Activated naive CD8-positive, alpha-beta T cell treated with anti-CD3 and anti-CD28 coated beads, Interleukin-2, amount 10 ng/mL, durations not matched to agents 7 days and 5 days (primary cell): Measurements from ENCODE around the gene SDF2. TPM values are rescaled to one million over a fixed set of nuclear protein-coding genes. Genes with fewer than 3 reads are reported as not detected.

ENCODE experiments used
- ATAC-seq: fragments of 150-1000 bp; cut with Tn5 transposase; one replicate; pipeline ENCODE4 v1.10.0; 2021; ENCODE audit warnings: low read depth, moderate library complexity
- POLR2A ChIA-PET: fragments of 350-600 bp; sonication (Branson Sonifier 250); formaldehyde crosslinking; loops from one replicate; lab custom pipeline; 2021; ENCODE audit warnings: antibody characterized with exemption; lab: Charles Lee
- DNase-seq: peaks from one replicate; pipeline ENCODE4 v3.0.0; 2021
- H3K27ac Mint-ChIP-seq: one replicate; pipeline ENCODE4 v1.8.0; 2022; ENCODE audit warnings: mild to moderate bottlenecking, mixed read lengths
- H3K27me3 Mint-ChIP-seq: one replicate; pipeline ENCODE4 v1.8.0; 2022; ENCODE audit warnings: mild to moderate bottlenecking, moderate library complexity, mixed read lengths
- H3K36me3 Mint-ChIP-seq: one replicate; pipeline ENCODE4 v1.8.0; 2021; ENCODE audit warnings: mild to moderate bottlenecking, mixed read lengths
- H3K4me1 Mint-ChIP-seq: one replicate; pipeline ENCODE4 v1.8.0; 2021; ENCODE audit warnings: mixed read lengths
- H3K4me3 Mint-ChIP-seq: one replicate; pipeline ENCODE4 v1.8.0; 2022; ENCODE audit warnings: mild to moderate bottlenecking, moderate library complexity, mixed read lengths
- H3K9me3 Mint-ChIP-seq: one replicate; pipeline ENCODE4 v1.8.0; 2021; ENCODE audit warnings: mixed read lengths
- total RNA-seq, 2 experiments: library from RNA; stranded (reverse); gene quantifications; one replicate each; pipeline ENCODE4 v1.2.3, GENCODE V29; 2021

The SDF2 gene
- total RNA-seq, 2 experiments from 2014 or later: 47.3 to 50.1 TPM

DNA sequence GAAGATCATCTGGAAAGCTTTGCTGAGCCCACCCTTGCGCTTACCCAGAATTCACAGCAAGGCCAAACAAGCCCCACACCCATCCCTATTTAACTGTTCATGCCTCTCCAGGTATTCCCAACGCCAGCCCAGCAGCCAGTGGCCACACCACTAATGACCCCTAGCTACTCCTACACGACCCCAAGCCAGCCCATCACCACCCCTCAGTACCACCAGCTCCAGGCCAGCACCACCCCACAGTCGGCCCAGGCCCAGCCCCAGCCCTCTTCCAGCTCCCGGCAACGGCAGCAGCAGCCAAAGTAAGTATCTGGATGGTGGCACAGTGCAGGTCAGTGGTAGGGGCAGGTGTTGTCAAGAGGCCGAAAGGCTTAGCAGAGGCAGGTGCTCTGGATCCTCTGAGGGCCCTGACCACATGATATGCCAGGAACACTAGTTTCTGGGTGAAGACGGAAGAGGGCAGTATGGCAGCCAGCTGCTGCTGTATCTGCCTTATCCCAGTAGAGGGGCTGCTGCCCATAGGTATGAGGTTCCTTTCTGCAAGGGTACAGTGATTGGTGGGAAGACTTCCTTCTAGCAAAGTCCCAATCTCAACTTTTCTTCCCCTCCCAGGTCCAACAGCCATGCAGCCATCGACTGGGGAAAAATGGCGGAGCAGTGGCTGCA is 39.3 kb upstream of the SDF2 start:
- Mint-ChIP-seq H3K27me3 (no peaks in the 10 kb centered on the region), H3K27ac (peak overlapping the region; percentile 5), H3K9me3 (no peaks in the 10 kb centered on the region), H3K36me3 (peaks cover 9% of the 10 kb centered on the region), H3K4me3 (no peak overlapping the region), H3K4me1 (no peaks in the 10 kb centered on the region)
- POLR2A ChIA-PET: interaction anchor here (1.2 kb wide), 1 partner anchor 10 kb away, joined by 3 read pairs; no protein-coding TSS in a partner anchor
- no peak for ATAC-seq
- DNase-seq: no peak

DNA sequence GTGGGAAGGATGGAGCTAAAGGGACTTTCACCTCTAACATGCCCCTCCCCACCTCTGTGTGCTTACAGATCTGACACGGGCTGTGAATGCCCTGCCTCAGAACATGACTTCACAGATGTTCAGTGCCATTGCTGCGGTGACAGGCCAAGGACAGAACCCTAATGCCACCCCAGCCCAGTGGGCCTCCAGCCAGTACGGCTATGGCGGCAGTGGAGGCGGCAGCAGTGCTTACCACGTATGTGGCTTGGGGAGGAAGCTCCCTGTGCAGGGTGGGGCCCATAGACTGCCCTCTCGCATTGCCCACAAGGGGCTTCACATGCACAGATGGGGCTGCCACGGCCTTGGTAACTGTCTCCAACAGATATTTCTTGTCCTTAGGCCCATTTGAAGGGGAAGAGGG is 38.6 kb upstream of the SDF2 start:
- Mint-ChIP-seq H3K9me3 (no peaks in the 10 kb centered on the region), H3K4me1 (no peaks in the 10 kb centered on the region), H3K27me3 (no peaks in the 10 kb centered on the region), H3K4me3 (no peak overlapping the region), H3K27ac (no peak overlapping the region), H3K36me3 (peaks cover 9% of the 10 kb centered on the region)
- ATAC-seq (no peak), DNase-seq (no peak)
- POLR2A ChIA-PET: no interaction called here

DNA sequence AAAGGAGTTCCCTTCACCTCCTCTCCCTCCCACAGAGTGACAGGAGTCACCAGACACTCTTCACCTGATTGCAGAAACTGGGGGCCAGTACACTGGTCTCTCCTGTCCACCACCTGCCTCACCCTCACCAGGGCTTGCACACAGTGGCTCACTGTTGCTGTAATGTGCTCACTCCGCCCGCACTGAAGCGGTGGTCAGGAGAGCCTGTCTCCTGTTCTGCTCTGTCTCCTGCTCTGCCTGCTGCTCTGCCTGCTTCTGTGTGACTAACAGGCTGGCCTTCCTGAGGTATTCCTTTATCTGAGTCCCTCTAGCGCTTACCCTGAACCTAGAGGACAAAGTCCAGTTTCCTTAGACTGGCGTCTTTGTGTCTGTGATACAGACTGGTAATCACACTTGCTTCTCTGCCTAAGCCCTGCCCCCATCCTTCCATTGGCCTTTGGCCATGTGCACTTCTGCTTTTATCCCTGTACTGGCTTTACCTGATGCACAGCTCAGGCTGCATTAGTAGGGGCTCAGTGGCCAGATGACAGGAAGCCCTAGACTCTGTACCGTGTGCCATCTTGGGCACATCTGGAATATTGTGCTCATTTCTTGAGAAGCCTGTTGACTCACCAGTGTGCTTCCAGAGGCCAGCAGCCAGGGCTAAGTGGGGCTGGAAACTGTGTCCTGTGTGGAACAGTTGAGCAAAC is 36.7 kb upstream of the SDF2 start:
- DNase-seq (no peak), ATAC-seq (no peak)
- H3K27ac Mint-ChIP-seq: no peak overlapping the region
- POLR2A ChIA-PET: no interaction called here
- no peaks in the 10 kb centered on the region for H3K27me3 Mint-ChIP-seq
- peaks cover 12% of the 10 kb centered on the region for H3K36me3 Mint-ChIP-seq
- no peaks in the 10 kb centered on the region for H3K4me1 Mint-ChIP-seq
- no peaks in the 10 kb centered on the region for H3K9me3 Mint-ChIP-seq
- no peak overlapping the region for H3K4me3 Mint-ChIP-seq

DNA sequence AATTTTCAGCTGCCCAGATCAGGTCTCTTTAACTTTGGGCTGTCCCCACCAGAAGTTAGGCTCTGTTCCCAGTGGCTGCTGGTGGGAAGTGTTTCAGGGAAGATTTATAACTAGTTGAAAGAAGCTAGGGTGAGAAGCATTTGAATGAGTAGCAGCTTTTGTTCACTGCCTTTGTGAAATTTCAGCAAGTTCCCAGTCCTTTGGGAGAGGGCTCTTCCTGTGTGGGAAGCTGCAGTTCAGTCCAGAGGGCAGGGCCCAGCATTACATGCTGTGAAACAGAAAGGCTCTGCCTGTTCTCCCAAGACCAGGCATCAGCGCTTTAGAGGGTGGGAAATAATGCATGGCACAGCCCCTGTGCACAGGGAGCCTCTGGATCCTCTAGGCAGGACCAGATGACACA is 32.2 kb upstream of the SDF2 start:
- H3K27me3 Mint-ChIP-seq: no peaks in the 10 kb centered on the region
- H3K4me1 Mint-ChIP-seq: no peaks in the 10 kb centered on the region
- no peak for ATAC-seq
- DNase-seq: no peak
- POLR2A ChIA-PET: no interaction called here
- H3K9me3 Mint-ChIP-seq: no peaks in the 10 kb centered on the region
- no peak overlapping the region for H3K27ac Mint-ChIP-seq
- H3K36me3 Mint-ChIP-seq: peaks cover 17% of the 10 kb centered on the region
- H3K4me3 Mint-ChIP-seq: no peak overlapping the region

DNA sequence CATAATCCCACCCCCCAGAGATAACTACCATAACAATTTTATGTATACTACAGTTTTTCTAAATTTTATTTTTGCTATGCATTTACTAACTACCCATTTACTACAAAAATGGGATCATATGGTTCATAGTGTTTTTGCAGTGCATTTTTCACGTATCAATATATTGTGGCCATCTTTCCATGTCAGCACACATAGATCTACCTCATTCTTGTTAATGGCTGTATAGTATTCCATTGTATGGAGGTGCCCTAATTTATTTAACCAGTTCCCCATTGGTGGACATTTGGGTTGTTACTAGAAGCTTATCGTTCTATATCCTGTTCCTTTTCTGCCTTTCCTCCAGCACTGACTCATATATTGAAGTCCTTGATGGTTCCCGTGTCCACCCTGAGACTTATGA is 27.3 kb upstream of the SDF2 start:
- H3K27me3 Mint-ChIP-seq: no peaks in the 10 kb centered on the region
- POLR2A ChIA-PET: no interaction called here
- DNase-seq: no peak
- no peak for ATAC-seq
- H3K36me3 Mint-ChIP-seq: peaks cover 43% of the 10 kb centered on the region
- H3K27ac Mint-ChIP-seq: no peak overlapping the region
- H3K4me1 Mint-ChIP-seq: no peaks in the 10 kb centered on the region
- no peaks in the 10 kb centered on the region for H3K9me3 Mint-ChIP-seq
- no peak overlapping the region for H3K4me3 Mint-ChIP-seq

DNA sequence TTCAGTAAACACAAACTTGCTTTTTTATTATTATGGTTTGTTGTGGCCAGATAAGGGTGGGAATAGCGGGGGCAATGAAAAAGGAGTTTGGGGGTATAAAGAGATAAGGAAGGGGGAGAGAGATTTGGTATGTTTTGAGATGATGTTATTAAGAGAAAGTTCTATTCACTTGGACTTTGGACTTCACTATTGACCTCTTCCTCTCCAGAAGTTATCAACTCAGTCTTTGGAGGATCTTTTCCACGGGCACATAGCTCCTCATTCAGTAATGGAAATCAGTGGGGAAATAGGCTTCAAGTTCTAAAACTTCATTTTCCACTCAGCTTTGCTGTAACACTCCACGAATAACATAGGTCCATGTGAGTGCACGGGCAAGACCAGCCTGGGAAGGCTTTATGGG is 26.8 kb upstream of the SDF2 start:
- Mint-ChIP-seq H3K27ac (no peak overlapping the region), H3K4me1 (no peaks in the 10 kb centered on the region), H3K36me3 (peaks cover 41% of the 10 kb centered on the region), H3K4me3 (no peak overlapping the region), H3K27me3 (no peaks in the 10 kb centered on the region), H3K9me3 (no peaks in the 10 kb centered on the region)
- POLR2A ChIA-PET: no interaction called here
- DNase-seq (no peak), ATAC-seq (no peak)

DNA sequence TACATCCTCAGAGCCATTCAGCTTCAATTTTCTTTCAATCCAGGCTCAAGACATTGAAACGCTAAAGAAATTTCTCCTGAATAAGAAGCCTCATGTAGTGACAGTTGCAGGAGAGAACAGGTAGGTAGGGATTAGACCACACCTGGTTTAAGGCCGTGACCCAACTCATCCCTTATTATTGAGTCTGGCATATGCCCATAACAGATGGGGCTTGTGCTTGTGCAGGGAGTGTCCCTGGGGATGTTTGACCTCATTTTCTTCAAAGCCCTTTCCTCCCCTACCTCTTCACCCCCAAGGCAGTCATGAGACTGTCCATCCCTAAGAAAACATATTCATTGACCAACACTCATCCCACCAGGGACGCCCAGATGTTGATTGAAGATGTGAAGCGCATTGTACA is 24.6 kb upstream of the SDF2 start:
- H3K27me3 Mint-ChIP-seq: no peaks in the 10 kb centered on the region
- no peaks in the 10 kb centered on the region for H3K9me3 Mint-ChIP-seq
- POLR2A ChIA-PET: no interaction called here
- H3K36me3 Mint-ChIP-seq: peaks cover 44% of the 10 kb centered on the region
- DNase-seq: no peak
- H3K27ac Mint-ChIP-seq: no peak overlapping the region
- no peak for ATAC-seq
- no peak overlapping the region for H3K4me3 Mint-ChIP-seq
- no peaks in the 10 kb centered on the region for H3K4me1 Mint-ChIP-seq

DNA sequence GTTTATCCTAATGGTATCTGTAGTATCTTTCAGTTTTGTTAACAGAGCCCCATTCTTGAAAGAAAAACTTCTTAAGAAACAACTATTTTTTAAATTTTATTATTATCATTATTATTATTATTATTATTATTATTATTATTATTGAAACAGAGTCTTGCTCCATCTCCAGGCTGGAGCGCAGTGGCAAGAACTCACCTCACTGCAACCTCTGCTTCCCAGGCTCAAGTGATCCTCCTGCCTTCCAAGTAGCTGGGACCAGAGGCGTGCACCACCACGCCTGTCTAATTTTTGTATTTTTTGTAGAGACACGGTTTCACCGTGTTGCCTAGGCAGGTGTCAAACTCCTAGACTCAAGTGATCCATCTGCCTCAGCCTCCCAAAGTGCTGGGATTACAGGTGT is 23.7 kb upstream of the SDF2 start:
- no peak overlapping the region for H3K4me3 Mint-ChIP-seq
- no peak for DNase-seq
- H3K27me3 Mint-ChIP-seq: no peaks in the 10 kb centered on the region
- no peaks in the 10 kb centered on the region for H3K9me3 Mint-ChIP-seq
- no peaks in the 10 kb centered on the region for H3K4me1 Mint-ChIP-seq
- H3K27ac Mint-ChIP-seq: no peak overlapping the region
- POLR2A ChIA-PET: no interaction called here
- ATAC-seq: no peak
- peaks cover 44% of the 10 kb centered on the region for H3K36me3 Mint-ChIP-seq

DNA sequence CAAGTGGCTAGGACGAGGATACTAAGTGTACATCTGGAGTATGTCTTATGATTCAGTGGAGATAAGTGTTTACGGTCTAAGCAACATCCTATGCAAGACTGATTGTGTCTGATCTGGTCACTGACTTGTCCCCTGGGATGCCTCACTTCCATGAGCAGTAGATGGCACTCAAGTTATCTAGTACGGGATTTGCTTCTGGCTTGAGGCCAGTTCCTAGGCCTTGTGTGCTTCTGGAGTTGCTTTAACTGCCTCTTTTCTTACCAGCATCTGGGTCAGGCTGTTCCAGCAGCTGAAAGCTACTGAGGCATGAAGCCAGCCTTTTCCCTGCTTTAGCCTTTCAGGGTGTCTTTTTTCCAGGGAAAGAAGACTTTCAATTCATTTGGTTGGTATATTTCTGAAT is 23.3 kb upstream of the SDF2 start:
- Mint-ChIP-seq H3K4me3 (no peak overlapping the region), H3K4me1 (no peaks in the 10 kb centered on the region), H3K27me3 (no peaks in the 10 kb centered on the region), H3K36me3 (peaks cover 44% of the 10 kb centered on the region), H3K27ac (no peak overlapping the region), H3K9me3 (no peaks in the 10 kb centered on the region)
- ATAC-seq (no peak), DNase-seq (no peak)
- POLR2A ChIA-PET: no interaction called here

DNA sequence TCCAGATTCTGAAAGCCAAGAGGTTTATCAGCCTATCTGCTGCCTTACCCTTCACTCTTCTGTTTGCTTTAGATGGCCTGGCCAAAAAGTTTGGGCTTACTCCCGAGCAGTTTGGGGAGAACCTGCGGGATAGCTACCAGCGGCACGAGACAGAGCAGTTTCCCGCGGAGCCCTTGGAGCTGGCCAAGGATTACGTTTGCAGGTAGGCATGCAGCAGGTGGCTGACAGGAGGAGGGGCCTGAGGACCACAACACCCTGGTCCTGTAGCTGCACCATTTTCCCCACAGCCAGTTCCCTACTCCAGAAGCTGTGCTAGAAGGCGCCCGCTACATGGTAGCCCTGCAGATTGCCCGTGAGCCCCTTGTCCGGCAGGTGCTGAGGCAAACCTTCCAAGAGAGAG is 20.9 kb upstream of the SDF2 start:
- ATAC-seq (no peak), DNase-seq (no peak)
- POLR2A ChIA-PET: no interaction called here
- H3K27ac Mint-ChIP-seq: no peak overlapping the region
- H3K27me3 Mint-ChIP-seq: no peaks in the 10 kb centered on the region
- no peak overlapping the region for H3K4me3 Mint-ChIP-seq
- no peaks in the 10 kb centered on the region for H3K4me1 Mint-ChIP-seq
- H3K9me3 Mint-ChIP-seq: no peaks in the 10 kb centered on the region
- H3K36me3 Mint-ChIP-seq: peaks cover 28% of the 10 kb centered on the region

DNA sequence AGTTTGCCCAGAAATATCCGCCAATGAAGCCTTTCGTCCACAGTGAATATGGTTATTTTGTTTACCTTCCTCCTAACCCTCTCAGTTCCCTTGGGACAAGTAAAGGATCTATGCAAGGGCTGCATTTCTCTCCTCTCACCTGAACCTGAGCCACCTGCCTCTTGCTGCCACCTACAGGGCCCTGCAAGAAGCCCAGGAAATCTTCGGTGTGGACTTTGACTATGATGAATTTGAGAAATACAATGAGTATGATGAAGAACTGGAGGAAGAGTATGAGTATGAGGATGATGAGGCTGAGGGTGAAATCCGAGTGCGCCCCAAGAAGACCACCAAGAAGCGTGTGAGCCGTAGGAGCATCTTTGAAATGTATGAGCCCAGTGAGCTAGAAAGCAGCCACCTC is 14.3 kb upstream of the SDF2 start:
- Mint-ChIP-seq H3K27me3 (no peaks in the 10 kb centered on the region), H3K9me3 (no peaks in the 10 kb centered on the region), H3K27ac (no peak overlapping the region), H3K4me1 (no peaks in the 10 kb centered on the region), H3K36me3 (peaks cover 17% of the 10 kb centered on the region), H3K4me3 (no peak overlapping the region)
- ATAC-seq (no peak), DNase-seq (no peak)
- POLR2A ChIA-PET: interaction anchor here (1.5 to 1.7 kb wide), 2 partner anchors 14 to 31 kb away, joined by 6 to 7 read pairs; partner anchors contain the start of genes BLTP2, SDF2 and SUPT6H

DNA sequence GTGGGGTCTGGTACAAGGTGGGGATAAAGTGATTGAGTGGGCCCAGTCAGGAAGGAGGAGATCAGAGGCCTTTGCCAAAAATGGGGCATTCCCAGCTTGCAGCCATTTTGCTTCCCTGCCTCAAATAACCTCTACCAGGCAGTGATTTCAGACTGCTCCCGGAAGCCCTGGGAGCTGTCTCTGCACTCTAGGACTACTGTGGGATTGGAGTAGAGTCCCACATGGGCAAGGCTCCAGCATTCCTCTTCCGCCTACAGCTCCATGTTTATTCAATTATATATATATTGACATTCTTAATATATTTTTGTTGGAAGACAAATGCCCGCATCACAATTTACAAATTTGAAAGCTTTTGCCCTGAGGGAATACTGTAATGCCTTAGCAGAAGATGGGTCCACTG is 13.8 kb upstream of the SDF2 start:
- Mint-ChIP-seq H3K9me3 (no peaks in the 10 kb centered on the region), H3K36me3 (peaks cover 16% of the 10 kb centered on the region), H3K4me3 (no peak overlapping the region), H3K27me3 (no peaks in the 10 kb centered on the region), H3K27ac (no peak overlapping the region), H3K4me1 (no peaks in the 10 kb centered on the region)
- DNase-seq: no peak
- ATAC-seq: no peak
- POLR2A ChIA-PET: interaction anchor here (0.7 to 1.7 kb wide), 3 partner anchors 14 to 31 kb away, joined by 3 to 7 read pairs (median 6); partner anchors contain the start of genes BLTP2, SDF2 and SUPT6H

DNA sequence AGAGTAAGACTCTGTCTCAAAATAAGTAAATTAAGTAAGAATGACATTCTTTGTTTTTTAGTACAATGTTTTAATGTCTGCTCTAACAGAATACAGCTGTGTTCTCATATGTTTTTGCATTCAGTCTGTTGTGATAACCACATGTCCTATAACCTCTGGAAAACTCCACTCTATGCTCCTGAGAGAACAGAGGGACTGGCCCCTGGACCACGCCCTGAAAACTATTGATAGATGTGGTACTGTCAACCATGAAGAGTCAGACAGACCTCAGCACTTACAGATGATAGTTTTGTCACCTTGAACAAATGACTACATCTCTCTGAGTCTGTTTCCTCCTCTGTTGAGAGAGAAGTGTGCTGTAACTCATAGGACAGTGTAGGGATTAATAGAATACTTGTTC is 8.2 kb upstream of the SDF2 start:
- Mint-ChIP-seq H3K27me3 (no peaks in the 10 kb centered on the region), H3K4me1 (peaks cover 11% of the 10 kb centered on the region), H3K9me3 (no peaks in the 10 kb centered on the region), H3K27ac (no peak overlapping the region), H3K4me3 (no peak overlapping the region), H3K36me3 (peaks cover 15% of the 10 kb centered on the region)
- POLR2A ChIA-PET: no interaction called here
- DNase-seq (no peak), ATAC-seq (no peak)

DNA sequence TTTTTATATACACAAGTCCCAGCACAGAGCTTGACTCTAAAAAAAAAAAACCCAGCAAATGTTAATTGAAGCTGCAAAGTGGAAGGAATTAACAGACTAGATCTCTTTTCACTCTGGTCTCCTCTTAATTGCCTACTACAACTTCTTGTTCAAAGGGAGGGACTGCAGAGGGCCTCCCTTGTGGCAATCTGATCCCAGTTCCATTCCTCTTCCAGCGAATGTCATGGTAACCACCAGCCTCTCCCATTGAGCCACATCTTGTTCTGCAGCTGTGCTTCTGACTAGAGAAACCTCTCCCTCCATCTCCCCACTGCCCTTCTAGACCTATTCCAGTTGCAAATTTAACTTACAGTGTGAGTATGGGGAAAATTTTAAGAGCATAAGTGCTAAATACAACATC is 6.2 kb upstream of the SDF2 start:
- Mint-ChIP-seq H3K9me3 (no peaks in the 10 kb centered on the region), H3K4me1 (peaks cover 28% of the 10 kb centered on the region), H3K27me3 (no peaks in the 10 kb centered on the region), H3K27ac (peak overlapping the region; percentile 50), H3K4me3 (no peak overlapping the region), H3K36me3 (peaks cover 13% of the 10 kb centered on the region)
- ATAC-seq (no peak), DNase-seq (no peak)
- POLR2A ChIA-PET: interaction anchor here (0.5 to 0.6 kb wide), 2 partner anchors 102 to 170 kb away, joined by 3 to 5 read pairs; no protein-coding TSS in a partner anchor
